COLO668 (cell line): ENCODE results near the gene KRT26.
"Not testable (repeated sequence)": the region's sequence is repeated elsewhere in the genome, so short reads cannot be mapped to it uniquely, and the experiment has no call there.

ENCODE experiments used
- DNase-seq: peaks from one replicate; lab custom pipeline; 2025; ENCODE audit not compliant: unreplicated experiment; lab: John Stamatoyannopoulos, UW

Gene KRT26

GRCh38 chr17:40772101-40772500 is at the start of gene KRT26:
Gene KRT26 (minus strand): TSS chr17:40772201. CDS start chr17:40772113, 88 bp downstream.
- DNase-seq: no peak

- no peak for DNase-seq
These were observed 49.5 kb upstream of the KRT26 start for GRCh38 chr17:40821536-40821935.

- DNase-seq: no peak
These were observed 48.3 kb upstream of the KRT26 start for GRCh38 chr17:40820228-40820838.

- DNase-seq: no peak
These were observed 47.6 kb upstream of the KRT26 start for GRCh38 chr17:40819528-40820125.

GRCh38 chr17:40818733-40819527 is 46.9 kb upstream of the KRT26 start:
- DNase-seq: peak; percentile 76

GRCh38 chr17:40818343-40818732 is 46.3 kb upstream of the KRT26 start:
- DNase-seq: no peak

GRCh38 chr17:40817103-40817682 is 45.2 kb upstream of the KRT26 start:
- no peak for DNase-seq

- DNase-seq: no peak
These were observed 44.6 kb upstream of the KRT26 start for GRCh38 chr17:40816569-40816968.

- no peak for DNase-seq
These were observed 43.4 kb upstream of the KRT26 start for GRCh38 chr17:40815381-40815780.

GRCh38 chr17:40814657-40815056 is 42.7 kb upstream of the KRT26 start:
- DNase-seq: not testable (repeated sequence)

GRCh38 chr17:40813804-40814203 is 41.8 kb upstream of the KRT26 start:
- DNase-seq: no peak

- DNase-seq: no peak
These were observed 40.6 kb upstream of the KRT26 start for GRCh38 chr17:40812639-40813038.

- DNase-seq: no peak
These were observed 38.5 kb upstream of the KRT26 start for GRCh38 chr17:40810494-40810893.

- no peak for DNase-seq
These were observed 37.9 kb upstream of the KRT26 start for GRCh38 chr17:40809721-40810421.

GRCh38 chr17:40806131-40806530 is 34.1 kb upstream of the KRT26 start:
- no peak for DNase-seq

GRCh38 chr17:40803617-40804082 is 31.6 kb upstream of the KRT26 start:
- DNase-seq: peak; percentile 74

GRCh38 chr17:40801157-40801556 is 29.2 kb upstream of the KRT26 start:
- DNase-seq: no peak

- no peak for DNase-seq
These were observed 28.4 kb upstream of the KRT26 start for GRCh38 chr17:40800381-40800780.

- no peak for DNase-seq
These were observed 27.9 kb upstream of the KRT26 start, which contains the start of gene KRT28 for GRCh38 chr17:40799859-40800258. Gene KRT28 (minus strand): TSS chr17:40799959. CDS start chr17:40799893, 66 bp downstream.

- no peak for DNase-seq
These were observed 24.8 kb upstream of the KRT26 start for GRCh38 chr17:40796846-40797245.
